ENCODE results near the gene FAM240B. TPM values are rescaled to one million over a fixed set of nuclear protein-coding genes. Genes with fewer than 3 reads are reported as not detected.

FAM240B gene
- polyA plus RNA-seq, 3 donors, result not detected

DNA sequence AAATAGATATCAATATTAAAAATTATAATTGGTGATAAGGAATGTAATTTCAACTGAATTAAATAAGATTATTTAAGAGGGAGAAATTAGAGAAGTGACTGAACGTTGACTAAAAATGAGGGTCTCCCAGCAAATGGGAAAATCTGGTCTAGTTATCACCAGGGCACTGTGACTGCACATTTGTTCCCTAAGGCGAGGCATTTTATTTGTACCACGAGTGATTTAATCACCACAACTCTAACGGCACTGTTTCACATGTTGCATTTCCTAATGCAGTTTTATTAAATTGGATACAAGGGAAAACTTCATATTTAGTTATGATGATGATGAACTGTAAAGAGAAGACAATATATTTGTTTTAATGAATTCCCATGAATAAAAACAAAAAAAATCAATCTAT, 26.4 kb upstream of the FAM240B start:
- Mint-ChIP-seq H3K36me3 (no peaks in the 10 kb centered on the region), H3K27ac (no peak overlapping the region), H3K9me3 (peaks cover 0 to 14% (median 0%) of the 10 kb centered on the region in 7 donors), H3K27me3 (ENCODE audit: low read depth in 3 of 3) (peaks cover 0 to 2% (median 0%) of the 10 kb centered on the region in 3 donors), H3K4me1 (no peaks in the 10 kb centered on the region), H3K4me3 (no peak overlapping the region)
- WGBS (ENCODE audit: insufficient coverage), result no CpG with 5 or more reads among the region's 4 CpGs
- intact Hi-C loops (cut with micrococcal nuclease), result no loop called here
- no peak for DNase-seq
- H3K9ac ChIP-seq (ENCODE audit: insufficient read depth, low read length, poor library complexity, severe bottlenecking), result no peak overlapping the region
- H3K9me3 ChIP-seq (replicated peaks in 1 of 2; ENCODE audit: control insufficient read depth in 1 of 2, insufficient read depth in 1 of 2, low read length in 2 of 2), result no peaks in the 10 kb centered on the region
- H3K27me3 ChIP-seq (ENCODE audit: control insufficient read depth in 2 of 2, insufficient read depth in 2 of 2, low read length in 2 of 2), result no peaks in the 10 kb centered on the region
- H3K4me2 ChIP-seq (replicated peaks; ENCODE audit: extremely low read depth, low read length, poor library complexity, severe bottlenecking), result no peak overlapping the region
- no peak overlapping the region for H2AFZ ChIP-seq (ENCODE audit: insufficient read depth, low read depth, low read length, poor library complexity, severe bottlenecking)
- H3K4me1 ChIP-seq (ENCODE audit: control insufficient read depth in 1 of 2, insufficient read depth in 2 of 2, low read length in 2 of 2), result no peaks in the 10 kb centered on the region
- TF ChIP-seq, protein P1, sequence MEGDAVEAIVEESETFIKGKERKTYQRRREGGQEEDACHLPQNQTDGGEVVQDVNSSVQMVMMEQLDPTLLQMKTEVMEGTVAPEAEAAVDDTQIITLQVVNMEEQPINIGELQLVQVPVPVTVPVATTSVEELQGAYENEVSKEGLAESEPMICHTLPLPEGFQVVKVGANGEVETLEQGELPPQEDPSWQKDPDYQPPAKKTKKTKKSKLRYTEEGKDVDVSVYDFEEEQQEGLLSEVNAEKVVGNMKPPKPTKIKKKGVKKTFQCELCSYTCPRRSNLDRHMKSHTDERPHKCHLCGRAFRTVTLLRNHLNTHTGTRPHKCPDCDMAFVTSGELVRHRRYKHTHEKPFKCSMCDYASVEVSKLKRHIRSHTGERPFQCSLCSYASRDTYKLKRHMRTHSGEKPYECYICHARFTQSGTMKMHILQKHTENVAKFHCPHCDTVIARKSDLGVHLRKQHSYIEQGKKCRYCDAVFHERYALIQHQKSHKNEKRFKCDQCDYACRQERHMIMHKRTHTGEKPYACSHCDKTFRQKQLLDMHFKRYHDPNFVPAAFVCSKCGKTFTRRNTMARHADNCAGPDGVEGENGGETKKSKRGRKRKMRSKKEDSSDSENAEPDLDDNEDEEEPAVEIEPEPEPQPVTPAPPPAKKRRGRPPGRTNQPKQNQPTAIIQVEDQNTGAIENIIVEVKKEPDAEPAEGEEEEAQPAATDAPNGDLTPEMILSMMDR (IDR thresholded peaks at IDR 0.05), result no peak
- no peak overlapping the region for H3K4me3 ChIP-seq (replicated peaks in 1 of 3; ENCODE audit: low read depth in 2 of 3, low read length in 3 of 3)
- no peaks in the 10 kb centered on the region for H3K79me2 ChIP-seq (ENCODE audit: insufficient read depth, low read length)
- no peaks in the 10 kb centered on the region for H3K36me3 ChIP-seq (replicated peaks in 1 of 2; ENCODE audit: control insufficient read depth in 1 of 2, insufficient read depth in 2 of 2, low read length in 2 of 2)
- H3K27ac ChIP-seq (ENCODE audit: low read depth in 1 of 2, low read length in 2 of 2), result no peak overlapping the region
- H4K20me1 ChIP-seq (ENCODE audit: insufficient read depth, low read length), result no peaks in the 10 kb centered on the region

DNA sequence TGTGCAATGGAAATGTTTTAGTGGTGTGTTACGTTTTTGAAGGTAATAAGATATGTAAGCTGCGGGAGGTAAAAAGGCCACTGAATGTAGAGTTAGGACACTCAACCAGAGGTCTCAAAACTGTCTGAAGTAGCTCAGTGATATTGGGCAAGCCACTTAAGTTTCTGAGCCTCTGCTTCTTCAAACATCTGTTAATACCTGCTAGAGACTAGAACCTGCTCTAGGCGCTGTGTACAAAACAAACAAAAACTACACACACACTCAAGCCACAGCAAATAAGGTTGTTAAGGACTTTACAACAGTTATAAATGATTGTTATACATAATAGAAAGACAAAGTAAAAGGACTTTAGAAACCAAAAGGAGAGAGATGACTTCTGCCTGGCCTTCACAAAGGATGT, 24.6 kb upstream of the FAM240B start:
- intact Hi-C loops (cut with micrococcal nuclease), result no loop called here
- Mint-ChIP-seq H3K4me1 (no peaks in the 10 kb centered on the region), H3K4me3 (no peak overlapping the region), H3K27ac (no peak overlapping the region), H3K36me3 (no peaks in the 10 kb centered on the region), H3K9me3 (peaks cover 0 to 9% (median 0%) of the 10 kb centered on the region in 7 donors), H3K27me3 (ENCODE audit: low read depth in 3 of 3) (peaks cover 0 to 2% (median 0%) of the 10 kb centered on the region in 3 donors)
- Histone ChIP-seq H3K27ac (ENCODE audit: low read depth in 1 of 2, low read length in 2 of 2) (no peak overlapping the region), H3K27me3 (ENCODE audit: control insufficient read depth in 2 of 2, insufficient read depth in 2 of 2, low read length in 2 of 2) (no peaks in the 10 kb centered on the region), H3K9me3 (replicated peaks in 1 of 2; ENCODE audit: control insufficient read depth in 1 of 2, insufficient read depth in 1 of 2, low read length in 2 of 2) (no peaks in the 10 kb centered on the region), H3K79me2 (ENCODE audit: insufficient read depth, low read length) (no peaks in the 10 kb centered on the region), H3K4me3 (replicated peaks in 1 of 3; ENCODE audit: low read depth in 2 of 3, low read length in 3 of 3) (no peak overlapping the region), H3K9ac (ENCODE audit: insufficient read depth, low read length, poor library complexity, severe bottlenecking) (no peak overlapping the region), H3K4me1 (ENCODE audit: control insufficient read depth in 1 of 2, insufficient read depth in 2 of 2, low read length in 2 of 2) (no peaks in the 10 kb centered on the region), H3K4me2 (replicated peaks; ENCODE audit: extremely low read depth, low read length, poor library complexity, severe bottlenecking) (no peak overlapping the region), H3K36me3 (replicated peaks in 1 of 2; ENCODE audit: control insufficient read depth in 1 of 2, insufficient read depth in 2 of 2, low read length in 2 of 2) (no peaks in the 10 kb centered on the region), H2AFZ (ENCODE audit: insufficient read depth, low read depth, low read length, poor library complexity, severe bottlenecking) (no peak overlapping the region), H4K20me1 (ENCODE audit: insufficient read depth, low read length) (no peaks in the 10 kb centered on the region)
- no CpG with 5 or more reads among the region's 3 CpGs for WGBS (ENCODE audit: insufficient coverage)
- no peak for DNase-seq
- TF ChIP-seq, protein P1 (IDR thresholded peaks at IDR 0.05), result no peak
